ENCODE results near the gene ERICH4.

DNA sequence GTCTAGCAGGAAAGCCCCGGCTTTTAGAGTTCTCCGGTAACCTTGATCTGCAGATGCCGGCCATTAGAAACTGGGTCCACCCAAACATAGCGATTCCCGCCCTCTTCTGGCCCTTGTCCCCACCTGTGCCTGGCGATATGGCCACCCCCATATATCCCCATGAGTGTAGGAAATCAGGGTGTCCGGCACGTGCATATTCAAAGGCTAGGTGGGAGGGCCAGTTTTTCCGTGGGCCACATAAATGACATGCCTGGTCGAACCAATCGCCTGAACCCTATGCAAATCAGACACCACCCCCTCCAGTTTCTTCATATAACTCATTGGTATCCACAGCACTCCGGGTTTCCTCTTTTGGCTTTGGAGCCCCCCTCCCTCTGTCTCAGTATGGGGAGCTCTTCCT, 37.4 kb downstream of the ERICH4 start:
- TF ChIP-seq CTCF (conservative IDR thresholded peaks at IDR 0.05) (no peak), ZFX (IDR thresholded peaks at IDR 0.05) (no peak)
